OCI-LY7 (cell line): ENCODE measurements around the gene BTBD17. TPM values are rescaled to one million over a fixed set of nuclear protein-coding genes. Genes with fewer than 3 reads are reported as not detected.

ENCODE experiments used
- BruUV-seq: library from RNA; stranded (reverse); fragments of 400-500 nt; replicated peaks from 2 replicates; lab custom pipeline; 2021; lab: Mats Ljungman, UMichigan
- CTCF ChIA-PET: fragments of 300-600 bp; sonication (Branson Sonifier 250); formaldehyde crosslinking; loops from one replicate; lab custom pipeline; 2022; ENCODE audit warnings: antibody characterized with exemption; ENCODE audit not compliant: unreplicated experiment; lab: Charles Lee
- POLR2A ChIA-PET: fragments of 300-600 bp; sonication (Branson Sonifier 250); formaldehyde crosslinking; loops from one replicate; lab custom pipeline; 2022; ENCODE audit warnings: antibody characterized with exemption; lab: Charles Lee
- DNase-seq: peaks from one replicate; pipeline ENCODE4 v3.0.0-alpha.2; 2015; ENCODE audit warnings: low spot score
- H2AFZ ChIP-seq: fragments of 200-600 bp; sonication (generic), shearing (Covaris generic); 2 replicates; pipeline ENCODE4 v1.6.1; 2014; ENCODE audit warnings: mild to moderate bottlenecking, antibody characterized with exemption, low read length, moderate library complexity
- H3K27ac ChIP-seq: fragments of 200-600 bp; sonication (generic); 2 replicates; pipeline ENCODE4 v1.5.1; 2014; ENCODE audit warnings: mixed run types, low read depth, mild to moderate bottlenecking, moderate library complexity, low read length, inconsistent platforms; ENCODE audit not compliant: poor library complexity, severe bottlenecking
- H3K36me3 ChIP-seq: fragments of 200-600 bp; sonication (generic); 2 replicates; pipeline ENCODE4 v1.6.1; 2014; ENCODE audit warnings: mild to moderate bottlenecking, antibody characterized with exemption, low read length, moderate library complexity, mixed read lengths; ENCODE audit not compliant: insufficient read depth
- H3K4me1 ChIP-seq: fragments of 200-600 bp; sonication (generic); 2 replicates; pipeline ENCODE4 v1.5.1; 2014; ENCODE audit warnings: mild to moderate bottlenecking, low read length; ENCODE audit not compliant: insufficient read depth, poor library complexity, severe bottlenecking
- H3K4me2 ChIP-seq: fragments of 200-600 bp; sonication (generic); 2 replicates; pipeline ENCODE4 v1.6.1; 2014; ENCODE audit warnings: mild to moderate bottlenecking, low read length
- H3K4me3 ChIP-seq: fragments of 200-600 bp; sonication (generic); 2 replicates; pipeline ENCODE4 v1.5.1; 2014; ENCODE audit warnings: mild to moderate bottlenecking, low read depth, low read length; ENCODE audit not compliant: poor library complexity, severe bottlenecking
- H3K79me2 ChIP-seq: fragments of 200-600 bp; sonication (generic); 2 replicates; pipeline ENCODE4 v1.6.1; 2016; ENCODE audit warnings: low read depth, mild to moderate bottlenecking, low read length, moderate library complexity, mixed read lengths; ENCODE audit not compliant: insufficient read depth
- H3K9me2 ChIP-seq: fragments of 200-600 bp; sonication (generic); 2 replicates; pipeline ENCODE4 v1.6.1; 2016; ENCODE audit warnings: mild to moderate bottlenecking, low read length, mixed read lengths; ENCODE audit not compliant: insufficient read depth
- H3K9me3 ChIP-seq: fragments of 200-600 bp; sonication (generic); 2 replicates; pipeline ENCODE4 v1.6.1; 2014; ENCODE audit warnings: mild to moderate bottlenecking, mixed run types, low read length, mixed read lengths
- H4K20me1 ChIP-seq: fragments of 200-600 bp; sonication (generic); 2 replicates; pipeline ENCODE4 v1.6.1; 2014; ENCODE audit warnings: mild to moderate bottlenecking, antibody characterized with exemption, low read length, moderate library complexity, mixed read lengths; ENCODE audit not compliant: insufficient read depth
- EZH2phosphoT487 ChIP-seq: fragments of 200-600 bp; sonication (generic); IDR thresholded peaks from 2 replicates; pipeline ENCODE4 v1.6.1; 2018; ENCODE audit warnings: low read depth, borderline replicate concordance, mild to moderate bottlenecking, mixed run types, antibody characterized with exemption, low read length, moderate library complexity, mixed read lengths
- intact Hi-C: fragments of 100-400 bp; cut with micrococcal nuclease; formaldehyde crosslinking; loops from one replicate; pipeline ENCODE4 v1.10.0; 2022; ENCODE audit not compliant: unreplicated experiment
- total RNA-seq, 2 experiments: library from RNA; depleted of rRNA in 1 of 2; stranded (reverse); fragments of >200 nt in 1 of 2; shearing (Covaris generic) in 1 of 2; gene quantifications; 2 replicates each; pipeline ENCODE4 v1.2.3, GENCODE V29; 2014 to 2022
- TF ChIP-seq, protein P1 (sequence below): fragments of 200-600 bp; sonication (generic); conservative IDR thresholded peaks from 2 replicates; pipeline ENCODE4 v1.5.1; 2014; ENCODE audit warnings: mild to moderate bottlenecking, antibody characterized with exemption, low read length, moderate library complexity, mixed read lengths

Gene BTBD17
- total RNA-seq, 2 experiments from 2014 or later: not detected

DNA sequence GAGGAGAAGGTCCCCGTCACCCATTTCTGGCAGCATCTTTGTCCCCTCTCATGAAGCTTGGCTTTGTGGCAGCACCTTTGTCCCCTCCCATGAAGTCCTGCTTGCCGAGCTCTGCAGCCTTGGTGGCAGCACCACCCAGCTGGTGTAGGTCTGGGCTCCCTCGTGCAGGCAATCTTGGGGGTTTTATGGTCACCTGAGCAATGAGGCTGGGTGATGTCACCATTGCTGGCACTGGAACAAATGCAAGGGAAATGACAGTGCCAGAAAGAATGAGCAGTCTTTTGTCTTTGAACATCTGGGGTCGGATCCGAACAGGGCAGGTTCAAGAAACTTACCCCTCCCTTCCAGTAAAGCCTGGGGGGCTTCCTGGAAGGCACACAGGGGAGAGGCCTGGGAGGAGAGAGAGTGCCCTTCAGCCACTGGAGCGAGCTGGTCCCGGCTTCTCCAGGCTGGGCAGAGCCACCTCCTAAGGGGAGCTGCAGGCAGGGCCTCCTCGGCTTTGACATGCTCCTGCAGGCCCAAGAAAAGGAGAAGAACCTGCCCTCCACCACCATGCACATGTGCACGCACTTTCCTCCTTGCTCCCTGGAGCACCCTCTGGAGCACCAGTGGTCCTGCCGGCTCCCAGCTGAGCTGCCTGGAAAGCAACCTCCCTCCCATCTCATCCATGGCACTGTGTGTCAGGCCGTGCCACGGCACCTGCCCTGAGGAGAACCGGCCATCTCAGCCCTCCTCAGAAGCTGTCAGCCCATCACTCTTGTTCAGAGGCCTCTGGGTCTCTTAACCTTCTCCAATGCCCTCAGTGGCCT lies 16.0 kb downstream of the BTBD17 start:
- Histone ChIP-seq H2AFZ (no peak overlapping the region), H3K4me1 (no peaks in the 10 kb centered on the region), H3K27ac (no peak overlapping the region), H4K20me1 (no peaks in the 10 kb centered on the region), H3K4me2 (no peak overlapping the region), H3K4me3 (no peak overlapping the region), H3K36me3 (no peaks in the 10 kb centered on the region), H3K9me2 (no peaks in the 10 kb centered on the region), H3K79me2 (no peaks in the 10 kb centered on the region), H3K9me3 (no peaks in the 10 kb centered on the region)
- POLR2A ChIA-PET: no interaction called here
- intact Hi-C loops: no loop called here
- DNase-seq: no peak
- TF ChIP-seq EZH2phosphoT487: no peak
- TF ChIP-seq, protein P1, sequence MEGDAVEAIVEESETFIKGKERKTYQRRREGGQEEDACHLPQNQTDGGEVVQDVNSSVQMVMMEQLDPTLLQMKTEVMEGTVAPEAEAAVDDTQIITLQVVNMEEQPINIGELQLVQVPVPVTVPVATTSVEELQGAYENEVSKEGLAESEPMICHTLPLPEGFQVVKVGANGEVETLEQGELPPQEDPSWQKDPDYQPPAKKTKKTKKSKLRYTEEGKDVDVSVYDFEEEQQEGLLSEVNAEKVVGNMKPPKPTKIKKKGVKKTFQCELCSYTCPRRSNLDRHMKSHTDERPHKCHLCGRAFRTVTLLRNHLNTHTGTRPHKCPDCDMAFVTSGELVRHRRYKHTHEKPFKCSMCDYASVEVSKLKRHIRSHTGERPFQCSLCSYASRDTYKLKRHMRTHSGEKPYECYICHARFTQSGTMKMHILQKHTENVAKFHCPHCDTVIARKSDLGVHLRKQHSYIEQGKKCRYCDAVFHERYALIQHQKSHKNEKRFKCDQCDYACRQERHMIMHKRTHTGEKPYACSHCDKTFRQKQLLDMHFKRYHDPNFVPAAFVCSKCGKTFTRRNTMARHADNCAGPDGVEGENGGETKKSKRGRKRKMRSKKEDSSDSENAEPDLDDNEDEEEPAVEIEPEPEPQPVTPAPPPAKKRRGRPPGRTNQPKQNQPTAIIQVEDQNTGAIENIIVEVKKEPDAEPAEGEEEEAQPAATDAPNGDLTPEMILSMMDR: no peak
- CTCF ChIA-PET: no interaction called here
- no TSS peak for BruUV-seq

DNA sequence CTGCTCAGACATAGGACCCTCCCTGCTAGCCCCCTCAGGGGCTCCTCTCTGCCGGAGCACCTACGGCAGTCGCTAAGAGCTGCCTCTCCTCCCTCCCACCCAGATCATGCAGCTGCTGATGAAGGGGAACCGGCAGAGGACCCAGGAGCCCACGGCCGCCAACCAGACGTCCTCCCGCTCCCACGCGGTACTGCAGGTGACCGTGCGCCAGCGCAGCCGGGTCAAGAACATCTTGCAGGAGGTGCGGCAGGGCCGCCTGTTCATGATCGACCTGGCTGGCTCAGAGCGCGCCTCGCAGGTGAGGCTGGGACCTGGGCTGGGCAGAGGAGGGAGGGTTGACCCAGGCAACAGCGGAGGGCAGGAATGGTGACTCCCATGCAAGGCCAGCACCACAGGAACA lies 17.0 kb downstream of the BTBD17 start:
- no peak overlapping the region for H2AFZ ChIP-seq
- CTCF ChIA-PET: no interaction called here
- TF ChIP-seq EZH2phosphoT487: no peak
- TF ChIP-seq, protein P1: no peak
- H3K36me3 ChIP-seq: no peaks in the 10 kb centered on the region
- H3K4me3 ChIP-seq: no peak overlapping the region
- POLR2A ChIA-PET: no interaction called here
- no peak overlapping the region for H3K27ac ChIP-seq
- H3K4me2 ChIP-seq: no peak overlapping the region
- DNase-seq: no peak
- no TSS peak for BruUV-seq
- H3K79me2 ChIP-seq: no peaks in the 10 kb centered on the region
- no peaks in the 10 kb centered on the region for H3K9me2 ChIP-seq
- H3K9me3 ChIP-seq: no peaks in the 10 kb centered on the region
- intact Hi-C loops: no loop called here
- H4K20me1 ChIP-seq: no peaks in the 10 kb centered on the region
- H3K4me1 ChIP-seq: no peaks in the 10 kb centered on the region

DNA sequence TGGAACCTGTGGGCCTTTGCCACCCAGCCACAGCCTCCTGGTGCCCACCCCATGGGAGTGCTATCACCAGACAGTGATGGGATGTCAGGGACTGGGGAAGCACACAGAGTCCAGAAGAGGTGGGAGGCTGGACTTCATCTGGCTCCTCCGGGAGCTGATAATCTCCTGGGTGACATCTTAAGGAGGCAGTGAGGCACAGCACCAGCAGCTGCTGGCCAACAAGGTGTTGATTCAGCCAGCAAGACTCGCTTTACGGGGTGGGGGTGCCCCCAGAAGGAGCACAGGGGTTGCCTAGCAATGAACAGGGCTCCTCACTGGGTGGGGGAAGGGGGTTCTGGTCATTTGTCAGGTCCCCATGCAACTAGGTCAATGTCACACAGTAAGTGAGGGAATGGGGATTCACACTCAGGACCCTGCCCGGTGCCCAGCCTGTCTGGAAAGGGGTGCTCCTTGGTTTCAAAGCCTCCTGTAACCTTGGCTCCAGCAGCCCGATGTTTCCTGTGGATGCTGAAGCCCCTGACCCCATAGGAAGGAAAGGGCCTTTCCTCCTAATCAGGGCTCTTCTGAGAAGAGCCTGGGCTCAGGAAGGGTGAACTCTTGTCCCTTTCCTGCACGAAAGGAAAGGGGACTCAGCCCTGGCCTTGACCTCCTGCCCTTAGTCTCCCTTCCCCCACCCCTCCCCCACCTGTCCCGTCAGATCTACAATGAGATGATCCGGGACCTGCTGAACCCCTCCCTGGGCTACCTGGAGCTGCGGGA lies 18.0 kb downstream of the BTBD17 start:
- intact Hi-C loops: no loop called here
- no peak for DNase-seq
- ChIA-PET POLR2A (no interaction called here), CTCF (no interaction called here)
- H3K9me2 ChIP-seq: no peaks in the 10 kb centered on the region
- no peaks in the 10 kb centered on the region for H3K36me3 ChIP-seq
- H3K79me2 ChIP-seq: no peaks in the 10 kb centered on the region
- H3K27ac ChIP-seq: no peak overlapping the region
- no peak overlapping the region for H3K4me3 ChIP-seq
- no peaks in the 10 kb centered on the region for H3K9me3 ChIP-seq
- no peaks in the 10 kb centered on the region for H3K4me1 ChIP-seq
- TF ChIP-seq EZH2phosphoT487: no peak
- BruUV-seq: no TSS peak
- no peaks in the 10 kb centered on the region for H4K20me1 ChIP-seq
- no peak overlapping the region for H2AFZ ChIP-seq
- H3K4me2 ChIP-seq: no peak overlapping the region
